ENCODE measurements around the gene TRIM45.

The TRIM45 gene

DNA sequence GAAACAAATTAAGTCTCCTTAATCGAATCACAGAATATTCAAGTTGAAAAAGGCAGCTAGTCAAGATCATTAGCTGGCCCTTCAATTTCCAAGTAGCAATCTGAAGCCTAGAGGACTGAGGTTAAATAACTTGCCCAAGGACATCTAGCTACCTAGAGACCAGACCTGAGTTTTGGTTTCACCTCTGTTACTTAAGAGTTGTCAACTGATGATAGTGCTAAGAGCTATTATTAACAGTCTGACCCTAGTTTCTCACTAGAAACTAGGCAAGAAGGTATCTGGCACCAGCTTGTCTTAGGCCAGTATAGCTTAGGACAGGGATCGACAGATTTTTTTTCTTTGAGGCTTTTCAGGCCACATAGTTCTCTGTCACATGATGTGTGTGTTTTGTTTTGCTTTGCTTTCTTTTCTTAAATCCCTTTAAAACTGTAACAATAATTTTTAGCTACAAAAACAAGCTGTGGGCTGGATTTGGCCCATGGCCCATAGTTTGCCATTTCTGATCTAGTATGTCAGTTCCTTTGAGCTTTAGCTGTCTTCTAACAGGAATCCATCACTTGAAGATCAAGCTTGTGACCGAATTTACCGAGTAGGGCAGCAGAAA, 23.2 kb downstream of the TRIM45 start:
- DNase-seq: no peak

DNA sequence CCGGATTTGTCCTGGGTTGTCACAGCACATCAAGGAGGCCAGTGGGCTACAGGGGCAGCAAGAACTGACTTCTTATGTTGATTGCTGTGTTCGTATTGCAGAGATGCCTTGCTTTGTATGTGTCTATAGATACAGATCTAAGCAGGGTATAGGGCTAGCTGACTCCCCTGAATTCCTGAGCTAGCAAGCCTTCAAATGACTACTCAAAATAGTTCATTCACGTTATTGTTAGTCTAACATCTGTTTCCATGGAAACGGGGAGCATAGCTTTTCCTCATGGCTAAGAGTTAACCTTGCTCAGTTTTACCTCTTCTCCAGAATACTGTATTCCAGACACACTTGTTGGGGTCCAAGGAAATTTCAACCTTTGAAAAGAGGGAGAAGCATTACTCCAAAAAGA, 24.1 kb downstream of the TRIM45 start:
- DNase-seq: no peak

DNA sequence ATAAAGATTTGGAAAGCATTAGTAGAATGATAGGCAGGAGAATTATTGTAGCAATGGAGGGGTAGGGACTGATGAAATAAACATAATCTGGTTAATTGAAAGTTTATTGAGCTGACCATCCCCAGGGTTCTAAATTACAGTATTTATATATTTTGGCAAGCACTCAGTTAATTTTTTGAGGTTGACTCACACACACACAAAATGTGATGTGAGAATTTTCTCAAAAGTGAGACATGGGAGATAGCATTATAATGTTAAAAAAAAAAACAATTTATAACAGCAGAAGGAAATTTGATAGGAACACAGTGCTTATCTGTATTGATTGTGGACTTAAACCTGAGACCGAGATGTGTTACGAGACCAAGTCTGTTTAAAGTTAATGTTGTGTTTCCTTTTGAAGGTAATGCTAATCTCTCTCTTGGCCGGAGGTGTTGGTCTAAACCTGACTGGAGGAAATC, 24.6 kb downstream of the TRIM45 start:
- DNase-seq: no peak

DNA sequence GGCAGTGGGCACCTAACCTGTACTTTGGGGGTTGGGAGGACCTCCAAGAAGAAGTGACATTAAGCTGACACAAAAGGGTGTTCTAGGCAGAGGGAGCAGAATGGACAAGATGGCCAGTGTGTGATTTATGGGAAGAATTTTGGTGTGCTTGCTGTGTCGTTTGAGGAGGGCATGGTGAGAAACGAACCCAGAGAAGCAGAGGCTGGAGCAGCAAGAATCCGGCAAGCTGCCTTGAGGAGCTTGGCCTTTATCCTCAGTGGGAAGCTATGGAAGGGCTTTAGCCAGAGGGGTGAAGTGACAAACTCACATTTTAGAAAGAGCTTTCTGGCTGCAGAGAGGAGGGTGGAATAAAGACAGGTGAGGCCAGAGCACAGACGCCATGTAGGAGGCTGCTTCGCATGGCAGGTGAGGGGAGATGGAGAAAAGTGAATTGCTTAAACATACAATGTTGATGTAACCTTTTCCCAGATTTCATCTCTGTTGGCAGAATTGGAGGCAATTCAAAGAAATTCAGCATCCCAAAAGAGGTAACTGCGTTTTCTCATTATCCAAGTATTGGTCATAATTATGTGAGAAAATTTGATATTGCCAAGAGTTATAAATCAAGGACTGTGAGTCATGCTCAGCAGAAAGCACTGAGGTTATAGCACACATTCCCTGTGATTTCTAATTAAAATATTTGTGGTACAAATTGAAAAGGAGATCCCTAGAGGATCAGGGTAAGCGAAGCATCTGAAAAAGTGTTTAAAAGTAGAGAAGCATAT, 26.5 kb downstream of the TRIM45 start:
- no peak for DNase-seq

DNA sequence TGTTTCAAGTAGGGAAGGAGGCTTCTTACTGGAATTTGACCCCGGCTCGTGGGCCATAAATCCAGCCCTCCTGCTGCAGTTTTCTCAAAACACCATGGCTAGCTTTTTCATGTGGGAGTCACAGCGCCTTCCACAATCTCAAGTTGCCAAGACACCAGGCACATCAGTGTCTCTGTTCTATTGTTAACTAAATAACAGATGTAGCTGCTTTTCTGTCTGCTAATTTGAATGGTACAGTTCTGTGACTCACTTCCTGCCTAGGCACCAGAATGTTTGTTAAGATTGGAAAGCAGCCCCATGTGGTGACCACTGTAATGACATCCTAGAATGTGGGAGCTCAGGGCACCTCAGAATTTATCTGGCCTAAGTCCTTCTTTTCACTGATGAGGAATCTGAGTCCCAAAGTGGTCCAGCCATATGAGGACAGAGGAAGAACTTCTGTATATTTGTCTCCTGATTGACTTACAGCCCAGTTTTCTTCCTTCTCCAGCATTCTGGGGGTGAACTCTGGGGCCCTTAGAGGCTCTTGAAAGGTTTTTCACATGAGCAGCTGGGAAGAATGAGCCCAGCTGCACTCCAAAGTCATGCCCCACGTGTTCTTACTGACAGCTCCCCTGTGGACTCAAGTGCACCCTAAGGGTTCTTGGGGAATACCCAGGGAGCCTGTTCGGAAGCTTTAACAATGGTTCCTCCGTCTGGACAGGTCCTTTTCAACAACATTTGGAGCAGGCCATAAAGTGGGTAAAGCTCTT, 27.5 kb downstream of the TRIM45 start:
- DNase-seq: peak; percentile 33

DNA sequence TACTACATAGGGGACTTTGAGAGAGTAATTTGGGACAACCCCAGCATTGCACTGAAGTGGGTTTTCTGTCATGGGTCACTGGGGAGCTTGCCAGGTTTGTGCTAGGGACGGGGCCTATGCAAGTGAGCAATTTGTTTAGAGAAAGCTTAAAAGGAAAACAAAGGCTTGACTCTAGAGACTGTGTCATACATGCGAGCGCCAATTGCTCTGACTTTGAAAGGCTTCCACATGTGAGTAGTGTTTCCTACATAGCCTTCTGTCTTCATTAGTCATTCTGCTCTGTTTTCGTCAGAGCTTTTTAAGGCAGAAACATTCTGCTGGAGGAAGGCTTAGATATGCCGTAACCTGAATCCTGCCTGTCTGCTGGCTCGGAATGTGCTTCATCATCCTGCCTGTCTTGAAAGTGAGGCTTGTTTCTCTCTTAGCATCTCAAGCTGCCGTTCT, 28.4 kb downstream of the TRIM45 start:
- DNase-seq: peak; percentile 50

DNA sequence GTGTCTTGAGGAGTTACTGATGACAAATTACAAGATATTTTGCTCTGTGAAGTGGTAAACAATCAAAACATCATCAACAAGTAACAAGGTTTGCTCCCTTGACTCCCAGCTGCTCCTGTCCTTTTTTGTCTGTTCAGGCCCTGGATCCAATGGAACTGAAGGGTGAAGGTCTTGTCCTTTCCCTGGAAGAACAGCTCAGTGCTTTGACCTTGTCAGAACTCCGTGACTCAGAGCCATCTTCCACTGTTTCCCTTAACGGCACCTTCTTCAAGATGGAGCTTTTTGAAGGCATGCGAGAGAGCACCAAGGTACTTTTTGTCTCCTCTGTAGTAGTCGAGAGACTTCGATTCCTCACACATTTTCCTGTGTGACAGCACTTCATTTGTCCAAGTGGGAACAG, 29.0 kb downstream of the TRIM45 start:
- no peak for DNase-seq

DNA sequence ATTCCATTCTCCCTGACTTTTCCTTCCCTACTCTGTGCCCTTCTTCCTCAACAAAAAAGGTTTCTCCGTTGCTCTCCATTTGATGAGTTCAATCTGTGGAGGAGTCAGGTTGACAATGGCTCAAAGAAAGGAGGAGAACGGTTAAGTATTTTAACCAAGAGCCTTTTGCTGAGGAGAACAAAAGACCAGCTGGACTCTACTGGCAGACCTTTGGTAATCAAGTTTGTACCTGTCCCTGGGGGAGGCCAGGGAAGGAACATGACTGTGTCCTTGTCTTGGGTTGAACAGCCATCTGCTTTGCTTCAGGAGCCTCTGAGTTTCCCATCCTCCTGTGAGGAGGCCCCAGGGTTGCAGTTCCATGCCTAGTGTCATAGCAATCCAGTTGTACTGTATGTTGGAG, 31.6 kb downstream of the TRIM45 start:
- no peak for DNase-seq

DNA sequence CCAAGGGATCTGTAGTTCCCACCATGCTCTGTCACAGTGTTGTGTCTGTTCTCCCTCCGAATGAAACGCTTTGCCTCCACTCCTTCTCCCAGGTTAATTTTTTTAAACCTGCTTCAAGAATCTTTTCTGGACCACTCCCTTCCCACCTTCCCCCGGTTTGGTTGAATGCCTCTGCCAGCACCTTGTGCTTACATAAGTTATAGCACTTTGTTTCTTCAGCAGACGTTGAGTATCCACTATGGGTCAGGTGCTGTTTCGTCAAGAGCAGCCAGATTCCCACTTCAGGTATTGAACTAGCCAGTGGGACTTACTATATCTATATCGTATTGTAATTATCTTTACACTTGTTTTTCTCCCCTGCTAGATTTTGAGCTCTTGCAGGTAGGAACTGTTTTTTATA, 33.9 kb downstream of the TRIM45 start:
- DNase-seq: no peak

DNA sequence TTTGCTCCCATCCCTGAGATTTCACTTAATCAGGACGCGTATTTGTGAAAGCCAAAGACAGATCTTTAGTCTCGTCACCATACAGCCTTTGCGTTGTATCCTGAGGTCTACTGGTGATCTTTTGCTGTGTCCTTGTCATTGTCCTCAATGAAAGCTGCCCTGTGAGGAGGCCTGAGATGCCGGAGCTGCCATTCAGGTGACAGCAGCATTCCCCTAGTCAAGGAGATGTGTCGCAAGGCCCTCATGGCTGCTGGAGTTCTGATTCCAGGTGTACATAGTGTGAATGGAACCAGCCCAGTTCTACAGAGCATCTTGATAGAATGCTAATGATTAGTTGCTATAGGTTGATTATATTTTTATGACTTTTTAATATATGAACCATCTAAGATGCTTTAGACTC, 37.3 kb downstream of the TRIM45 start:
- no peak for DNase-seq

DNA sequence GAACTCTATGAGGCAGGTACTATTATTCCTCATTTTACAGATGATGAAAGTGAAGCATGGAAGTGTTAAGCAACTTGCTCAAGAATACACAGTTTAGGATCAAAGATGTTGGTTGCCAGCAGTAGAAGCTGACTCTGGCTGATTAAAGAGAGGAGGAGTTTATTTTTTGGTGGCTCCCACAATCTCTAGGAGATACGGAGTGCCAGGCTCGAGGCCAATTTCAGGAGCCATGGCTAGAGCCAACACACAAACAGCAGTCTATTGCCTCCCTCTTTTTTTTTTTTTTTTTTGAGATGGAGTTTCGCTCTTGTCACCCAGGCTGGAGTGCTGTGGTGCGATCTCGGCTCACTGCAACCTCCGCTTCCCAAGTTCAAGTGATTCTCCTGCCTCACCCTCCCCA, 41.8 kb downstream of the TRIM45 start:
- DNase-seq: no peak

DNA sequence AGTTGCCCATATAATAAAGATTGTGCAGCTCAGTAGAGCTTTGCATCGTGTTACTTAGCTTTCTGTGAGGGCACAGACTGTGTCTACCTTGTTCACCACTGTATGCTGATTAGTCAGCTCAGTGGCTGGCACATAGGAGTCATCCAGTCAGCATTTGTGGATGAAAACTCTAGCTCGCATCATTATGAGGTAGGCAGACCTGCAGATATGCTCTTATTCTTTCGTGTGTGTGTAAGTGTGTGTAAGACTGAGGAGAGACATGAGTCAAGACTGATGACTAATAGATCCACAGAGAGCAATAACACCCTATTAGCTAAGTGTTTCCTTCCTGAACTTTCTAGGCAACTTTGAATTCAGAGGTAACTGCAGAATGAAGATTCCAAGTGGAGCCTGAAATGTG, 44.3 kb downstream of the TRIM45 start:
- DNase-seq: peak; percentile 77

DNA sequence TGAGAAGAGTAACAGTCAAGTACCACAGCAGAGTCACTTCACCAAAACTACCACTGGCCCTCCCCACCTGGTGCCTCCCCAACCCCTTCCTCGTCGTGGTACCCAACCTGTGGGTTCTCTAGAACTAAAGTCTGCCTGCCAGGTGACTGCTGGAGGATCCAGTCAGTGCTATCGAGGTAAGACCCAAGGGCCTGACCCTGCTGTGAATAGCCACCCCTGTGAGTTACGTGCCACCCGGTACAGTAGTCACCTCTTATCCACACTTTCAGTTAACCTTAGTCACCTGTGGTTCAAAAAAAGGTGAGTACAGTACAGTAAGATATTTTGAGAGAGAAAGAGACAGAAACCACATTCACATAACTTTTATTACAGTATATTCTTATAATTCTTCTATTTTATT, 44.9 kb downstream of the TRIM45 start:
- peak; percentile 27 for DNase-seq

DNA sequence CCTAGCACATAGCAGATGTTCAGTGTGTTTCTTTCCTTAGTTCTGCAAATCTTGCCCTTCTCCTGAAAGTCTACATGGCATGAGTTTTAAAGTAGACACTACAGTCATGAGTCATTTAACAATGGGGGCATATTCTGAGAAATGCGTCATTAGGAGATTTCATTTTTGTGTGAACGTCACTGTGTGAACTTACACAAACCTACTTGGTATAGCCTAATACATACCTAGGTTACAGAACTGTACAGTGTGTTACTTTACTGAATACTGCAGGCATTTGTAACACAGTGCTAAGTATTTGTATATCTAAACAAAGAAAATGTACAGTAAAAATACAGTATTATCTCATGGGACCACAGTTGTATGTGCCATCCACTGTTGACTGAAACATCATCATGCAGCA, 51.4 kb downstream of the TRIM45 start:
- DNase-seq: no peak

DNA sequence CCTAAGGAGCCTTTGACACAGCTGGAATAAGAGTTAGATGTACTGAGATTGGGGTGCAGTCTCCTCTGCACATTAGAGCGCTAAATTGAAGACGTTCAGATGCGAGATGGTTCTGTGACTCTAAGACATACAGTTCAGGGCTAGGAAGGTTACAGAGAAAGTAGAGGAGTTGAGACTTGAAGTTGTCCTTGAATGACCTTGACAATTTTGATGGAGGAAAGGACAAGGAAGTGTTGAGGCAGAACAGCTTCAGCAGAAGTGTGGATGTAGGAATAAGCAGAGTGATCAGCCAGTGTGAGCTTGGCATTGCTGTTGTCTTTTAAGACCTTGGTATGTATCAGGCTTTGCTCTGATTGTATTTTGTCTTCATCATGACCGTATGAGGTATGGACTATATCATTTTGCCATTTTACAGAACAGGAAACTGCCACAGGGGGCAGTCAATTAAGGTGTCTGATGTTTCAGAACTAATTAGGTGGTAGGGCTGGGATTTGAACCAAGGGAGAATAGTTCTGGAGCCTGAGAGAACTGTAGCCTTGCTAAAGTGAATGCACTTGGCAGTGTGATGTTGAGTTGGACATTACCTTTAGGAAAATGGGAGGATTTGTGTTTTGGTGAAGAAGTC, 52.2 kb downstream of the TRIM45 start:
- no peak for DNase-seq

DNA sequence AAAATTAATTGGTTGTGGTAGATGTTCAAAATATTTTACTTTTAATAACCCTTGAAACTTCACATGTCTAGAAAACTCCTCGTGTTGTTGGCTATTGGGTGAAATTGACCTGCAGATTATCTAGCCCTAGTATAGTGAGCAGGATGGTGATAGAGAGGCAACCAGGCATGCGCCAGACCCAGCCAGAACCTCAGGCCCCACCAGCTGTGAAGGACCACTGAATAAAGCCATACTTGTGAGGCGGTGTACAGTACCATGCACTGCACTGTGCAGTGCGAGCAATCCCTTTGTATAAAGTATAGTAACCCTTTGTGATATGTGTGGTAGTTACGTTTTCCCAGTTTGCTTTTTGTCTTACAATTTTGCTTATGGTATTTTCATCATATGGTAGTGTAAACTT, 53.0 kb downstream of the TRIM45 start:
- DNase-seq: no peak

DNA sequence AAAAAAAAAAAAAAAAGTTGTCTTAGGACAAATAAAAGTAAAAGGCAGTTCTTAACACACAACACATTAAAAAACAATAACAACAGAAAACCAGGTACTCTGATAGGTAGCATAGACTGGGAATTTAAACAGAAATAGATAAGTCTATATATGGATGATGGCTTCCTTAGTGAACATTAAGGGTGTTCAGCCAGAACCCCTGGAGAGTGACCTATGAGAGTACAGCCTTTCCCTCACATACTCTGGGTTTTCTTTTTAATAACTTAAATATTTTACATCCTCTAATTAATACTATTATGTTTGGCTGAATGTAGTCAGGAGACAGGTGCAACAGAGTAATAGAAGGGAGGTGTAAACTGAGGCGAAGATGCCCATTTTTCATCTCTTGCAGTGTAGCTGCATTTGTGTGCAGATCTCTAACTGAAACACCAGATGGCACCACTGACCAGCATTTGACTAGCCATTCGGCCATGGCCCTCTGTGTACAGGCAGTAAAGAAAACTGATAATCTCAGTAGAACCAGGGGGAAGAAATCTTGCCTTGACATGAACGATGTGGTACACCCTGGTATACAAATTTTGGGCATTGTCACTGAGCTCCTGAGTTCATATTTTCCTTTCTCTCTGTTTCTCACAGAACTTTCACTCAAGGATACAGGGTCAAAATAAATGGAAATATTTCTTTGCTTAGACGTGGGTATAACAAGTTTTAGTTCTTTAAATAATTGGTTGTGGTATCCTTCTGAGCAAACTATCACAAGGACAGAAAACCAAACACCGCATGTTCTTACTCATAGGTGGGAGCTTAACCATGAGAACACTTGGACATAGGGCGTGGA, 53.8 kb downstream of the TRIM45 start:
- peak; percentile 39 for DNase-seq

DNA sequence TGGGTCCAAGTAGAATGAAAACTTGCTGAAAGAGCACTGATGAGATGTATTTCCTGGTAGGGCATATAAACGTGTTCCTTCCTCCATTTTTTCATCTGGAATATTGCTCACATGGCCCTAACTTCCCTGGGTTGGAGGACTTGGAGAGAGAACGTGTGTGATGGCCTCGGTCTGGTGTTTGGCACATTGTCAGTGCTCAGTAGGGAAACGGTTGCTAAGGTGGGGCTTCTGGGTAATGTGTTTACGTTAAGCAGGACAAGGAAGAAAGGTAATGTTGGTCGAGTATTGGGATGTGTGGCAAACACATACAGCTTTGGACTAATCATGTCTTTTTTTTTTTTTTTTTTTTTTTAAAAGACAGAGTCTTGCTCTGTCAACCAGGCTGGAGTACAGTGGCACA, 55.2 kb downstream of the TRIM45 start:
- DNase-seq: no peak

DNA sequence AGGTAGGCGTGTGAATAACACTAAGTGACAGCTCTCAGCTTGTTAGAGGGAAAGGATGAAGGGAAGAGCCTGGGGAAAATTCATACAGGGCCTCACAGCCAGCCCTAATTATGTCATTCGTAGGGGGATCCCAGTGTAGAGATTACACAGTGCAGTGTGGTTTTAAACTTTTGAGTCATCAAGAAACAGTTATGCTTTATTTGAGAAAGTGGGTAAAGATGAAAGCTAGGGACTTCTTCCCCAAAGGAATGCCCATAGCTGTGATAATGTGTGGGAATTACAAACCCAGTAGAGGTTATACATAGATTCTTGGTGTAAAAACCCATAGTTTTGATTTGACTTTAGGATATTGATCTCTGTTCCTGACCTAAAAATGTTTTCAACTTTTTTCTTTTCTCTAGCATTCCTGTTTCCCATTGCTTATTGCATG, 59.5 kb downstream of the TRIM45 start:
- peak; percentile 39 for DNase-seq

Data from stimulated activated CD4-positive, alpha-beta T cell treated with anti-CD3 and anti-CD28 coated beads, Interleukin-1b, Interleukin-23, amount 100 ng/mL, for 48 hours (primary cell).